GM19238 (cell line): Measurements from ENCODE around the gene IL6R.

Experiments
- DNase-seq: peaks from one replicate; pipeline ENCODE4 v3.0.0; 2011; ENCODE audit warnings: low spot score; ENCODE audit not compliant: insufficient read length

Gene IL6R

DNA sequence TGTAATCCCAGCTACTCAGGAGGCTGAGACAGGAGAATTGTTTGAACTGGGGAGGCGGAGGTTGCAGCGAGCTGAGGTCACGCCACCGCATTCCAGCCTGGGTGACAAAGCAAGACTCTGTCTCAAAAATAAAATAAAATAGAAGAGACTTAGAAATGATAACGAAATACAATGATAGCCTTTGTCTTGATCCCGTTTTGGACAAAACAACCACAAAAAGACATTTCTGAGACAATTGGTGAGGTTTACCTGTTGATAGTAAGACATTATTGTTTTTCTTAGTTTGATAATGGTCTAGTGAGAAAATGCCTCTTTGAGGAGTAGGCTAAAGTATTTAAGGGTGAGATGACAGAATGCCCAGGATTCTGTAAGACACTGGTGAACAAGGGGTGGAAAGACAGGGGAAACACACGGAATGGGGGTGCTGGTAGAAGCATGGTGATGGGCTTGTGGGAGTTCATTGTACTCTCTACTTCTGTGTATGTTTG, 109.0 kb downstream of the IL6R start:
- no peak for DNase-seq

- no peak for DNase-seq
These were observed 112.5 kb downstream of the IL6R start for GRCh38 chr1:154517661-154518060.
